MG63 (cell line): ENCODE data around the gene DNAL1. TPM values are rescaled to one million over a fixed set of nuclear protein-coding genes. Genes with fewer than 3 reads are reported as not detected.
A peak's percentile ranks its signal among the peaks of the same experiment; 100 is the strongest.

Experiments used
- DNase-seq: peaks from one replicate; pipeline ENCODE4 v3.0.0-alpha.2; 2020
- H3K27me3 ChIP-seq: fragments of 250-450 bp; sonication (Bioruptor Pico); 2 replicates; pipeline ENCODE4 v1.5.1; 2020; ENCODE audit warnings: mild to moderate bottlenecking, moderate library complexity
- H3K36me3 ChIP-seq: fragments of 250-450 bp; sonication (Bioruptor Pico); 2 replicates; pipeline ENCODE4 v1.5.1; 2020; ENCODE audit warnings: mild to moderate bottlenecking, moderate library complexity
- H3K4me3 ChIP-seq: fragments of 250-450 bp; sonication (Bioruptor Pico); 2 replicates; pipeline ENCODE4 v1.5.1; 2020; ENCODE audit warnings: mild to moderate bottlenecking, moderate library complexity
- H3K9me3 ChIP-seq: fragments of 250-450 bp; sonication (Bioruptor Pico); 2 replicates; pipeline ENCODE4 v1.5.1; 2020; ENCODE audit warnings: mild to moderate bottlenecking, moderate library complexity
- total RNA-seq: library from RNA; depleted of rRNA; stranded (reverse); fragments of >200 nt; shearing (Covaris generic); gene quantifications from 2 replicates; pipeline ENCODE4 v1.2.3, GENCODE V29; 2014; ENCODE audit warnings: low replicate concordance

The DNAL1 gene
- total RNA-seq, 1 experiment from 2014 or later = 7.0 TPM

GRCh38 chr14:73742520-73743238, 97.9 kb downstream of the DNAL1 start:
- Histone ChIP-seq H3K9me3 (no peaks in the 10 kb centered on the region), H3K27me3 (no peaks in the 10 kb centered on the region), H3K36me3 (peaks cover 8% of the 10 kb centered on the region), H3K4me3 (no peak overlapping the region)
- DNase-seq = no peak

DNA sequence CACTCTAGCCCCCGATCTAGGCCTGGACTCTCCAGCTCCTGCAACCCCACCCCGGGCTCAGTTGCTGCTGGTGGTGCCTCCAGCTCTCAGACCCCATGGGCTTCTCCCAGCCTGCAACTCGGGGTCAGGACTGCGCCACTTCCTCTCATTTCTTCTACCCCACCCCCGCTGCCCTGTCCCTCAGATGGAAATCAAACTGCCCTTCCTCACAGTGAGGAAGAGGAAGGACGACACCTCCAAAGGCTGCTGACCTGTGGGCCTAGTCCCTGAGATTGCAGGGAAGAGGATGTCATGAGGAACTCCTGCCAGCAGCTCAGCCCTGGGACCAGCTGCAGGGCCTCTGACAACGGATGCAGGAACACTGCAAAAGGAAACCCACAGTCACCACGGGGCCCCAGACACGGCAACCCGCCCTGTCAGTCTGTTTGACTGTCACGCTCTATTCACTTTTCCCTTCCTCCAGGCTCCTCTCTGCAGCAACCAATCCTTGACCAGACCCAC, 98.7 kb downstream of the DNAL1 start:
- Histone ChIP-seq H3K27me3 (no peaks in the 10 kb centered on the region), H3K36me3 (peaks cover 5% of the 10 kb centered on the region), H3K9me3 (no peaks in the 10 kb centered on the region), H3K4me3 (no peak overlapping the region)
- no peak for DNase-seq

DNA sequence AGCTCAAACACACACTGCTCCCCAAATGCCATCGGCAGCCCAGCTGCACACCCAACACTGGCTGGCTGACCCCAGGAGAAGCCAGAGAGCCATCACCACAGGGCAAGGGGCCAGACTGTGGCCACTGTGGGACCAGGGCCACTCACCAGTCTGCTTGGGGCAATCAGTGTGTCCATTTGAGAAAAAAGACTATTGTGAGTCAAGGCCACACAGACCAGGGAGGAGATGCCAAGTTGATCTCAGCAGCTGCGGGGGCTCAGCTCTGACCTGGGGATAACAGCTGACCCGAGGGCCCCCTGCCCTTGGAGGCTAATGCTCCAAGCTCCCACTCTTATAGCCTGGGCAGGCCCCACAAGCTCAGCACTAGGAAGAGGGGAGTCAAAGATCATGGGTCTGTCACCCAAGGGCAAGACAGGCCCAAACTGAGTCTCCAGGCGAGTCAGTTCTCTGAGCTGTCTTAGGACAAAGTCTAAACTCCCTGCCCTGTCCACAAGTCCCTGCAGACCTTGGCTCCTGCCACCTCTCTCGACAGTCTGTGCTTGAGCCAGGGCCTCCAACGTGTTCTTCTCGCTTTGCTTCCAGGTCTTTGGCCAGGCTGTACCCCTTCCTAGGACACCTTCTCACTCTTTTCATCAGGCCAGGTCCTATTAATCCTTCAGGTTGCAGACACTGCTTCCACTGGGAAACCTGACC, 99.5 kb downstream of the DNAL1 start:
- H3K4me3 ChIP-seq = no peak overlapping the region
- H3K36me3 ChIP-seq = no peaks in the 10 kb centered on the region
- DNase-seq = no peak
- no peaks in the 10 kb centered on the region for H3K9me3 ChIP-seq
- no peaks in the 10 kb centered on the region for H3K27me3 ChIP-seq

DNA sequence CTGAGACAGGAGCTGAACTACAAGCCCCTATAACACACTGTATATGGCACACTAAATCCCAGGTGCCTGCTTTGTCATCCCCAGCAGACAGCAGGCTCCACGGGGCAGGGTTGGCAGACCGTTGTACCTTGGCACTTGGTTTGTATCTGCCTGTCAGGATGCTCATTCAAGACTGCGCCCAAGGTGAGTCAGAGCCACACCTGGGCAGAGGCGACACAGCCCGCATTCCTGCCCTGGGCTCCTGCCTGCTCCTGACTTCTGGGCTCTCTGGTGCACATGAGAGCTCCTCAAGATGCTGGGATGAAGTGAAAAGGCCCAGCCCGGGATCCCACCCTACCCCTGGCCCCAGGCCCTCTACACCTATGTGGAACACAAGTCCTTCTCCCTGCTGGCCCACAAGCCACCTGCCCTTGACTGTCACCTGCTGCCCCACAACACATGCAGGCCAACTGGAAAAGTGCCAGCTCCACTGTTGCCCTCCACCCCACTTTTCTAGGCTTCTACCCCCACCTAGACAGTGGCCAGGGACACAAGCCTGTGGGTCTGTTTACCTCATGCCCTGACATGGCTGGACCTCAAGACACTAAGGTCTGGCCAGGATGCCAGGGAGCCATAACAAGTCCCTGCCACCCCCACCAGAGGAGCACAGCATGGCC, 100.2 kb downstream of the DNAL1 start:
- Histone ChIP-seq H3K9me3 (no peaks in the 10 kb centered on the region), H3K27me3 (no peaks in the 10 kb centered on the region), H3K4me3 (no peak overlapping the region), H3K36me3 (no peaks in the 10 kb centered on the region)
- no peak for DNase-seq

DNA sequence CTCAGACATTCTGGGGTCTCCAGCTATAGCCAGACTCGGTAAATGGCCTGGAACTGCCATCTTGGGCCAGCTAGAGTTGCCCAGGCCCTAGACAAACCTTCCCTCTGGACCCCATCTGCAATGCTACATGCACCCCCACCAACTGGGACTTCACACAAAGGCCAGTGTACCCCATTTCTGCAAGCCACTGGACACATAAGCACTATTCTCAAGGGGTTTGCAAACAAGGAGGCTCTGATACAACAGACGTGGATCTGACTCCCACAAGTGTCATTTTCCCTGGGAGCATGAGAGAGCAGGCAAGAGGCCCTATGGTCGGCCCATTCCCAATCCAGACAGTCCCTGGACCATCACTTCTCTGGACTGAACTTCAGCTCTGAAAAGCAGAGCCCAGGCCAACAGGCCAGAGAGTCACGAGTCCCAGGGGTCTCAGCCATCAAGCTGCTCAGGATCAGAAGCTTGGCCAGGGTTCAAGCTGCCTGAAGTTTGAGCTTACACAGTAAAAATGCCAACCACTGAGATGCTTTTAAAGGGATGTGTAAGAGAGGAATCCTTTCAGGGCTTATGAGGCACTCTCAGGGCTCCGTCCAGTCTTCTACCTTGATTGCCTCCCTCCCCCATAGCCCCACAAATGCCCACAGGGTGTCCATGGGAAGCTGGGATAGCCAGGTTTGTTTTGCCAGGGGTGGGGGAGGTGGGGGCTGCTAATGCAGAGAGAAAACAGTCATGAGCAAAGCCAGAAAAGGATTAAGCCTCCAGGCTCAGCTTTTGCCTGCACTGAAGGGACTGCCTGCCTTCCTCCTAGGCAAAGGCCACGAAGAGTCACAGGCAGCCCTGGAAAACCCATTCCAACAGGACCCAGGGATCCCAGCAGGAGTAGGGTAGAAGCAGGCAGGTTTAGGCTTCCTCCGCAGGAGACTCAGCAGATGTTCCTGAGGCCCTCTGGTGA, 101.1 kb downstream of the DNAL1 start:
- DNase-seq = no peak
- H3K4me3 ChIP-seq = no peak overlapping the region
- H3K9me3 ChIP-seq = no peaks in the 10 kb centered on the region
- no peaks in the 10 kb centered on the region for H3K36me3 ChIP-seq
- no peaks in the 10 kb centered on the region for H3K27me3 ChIP-seq

DNA sequence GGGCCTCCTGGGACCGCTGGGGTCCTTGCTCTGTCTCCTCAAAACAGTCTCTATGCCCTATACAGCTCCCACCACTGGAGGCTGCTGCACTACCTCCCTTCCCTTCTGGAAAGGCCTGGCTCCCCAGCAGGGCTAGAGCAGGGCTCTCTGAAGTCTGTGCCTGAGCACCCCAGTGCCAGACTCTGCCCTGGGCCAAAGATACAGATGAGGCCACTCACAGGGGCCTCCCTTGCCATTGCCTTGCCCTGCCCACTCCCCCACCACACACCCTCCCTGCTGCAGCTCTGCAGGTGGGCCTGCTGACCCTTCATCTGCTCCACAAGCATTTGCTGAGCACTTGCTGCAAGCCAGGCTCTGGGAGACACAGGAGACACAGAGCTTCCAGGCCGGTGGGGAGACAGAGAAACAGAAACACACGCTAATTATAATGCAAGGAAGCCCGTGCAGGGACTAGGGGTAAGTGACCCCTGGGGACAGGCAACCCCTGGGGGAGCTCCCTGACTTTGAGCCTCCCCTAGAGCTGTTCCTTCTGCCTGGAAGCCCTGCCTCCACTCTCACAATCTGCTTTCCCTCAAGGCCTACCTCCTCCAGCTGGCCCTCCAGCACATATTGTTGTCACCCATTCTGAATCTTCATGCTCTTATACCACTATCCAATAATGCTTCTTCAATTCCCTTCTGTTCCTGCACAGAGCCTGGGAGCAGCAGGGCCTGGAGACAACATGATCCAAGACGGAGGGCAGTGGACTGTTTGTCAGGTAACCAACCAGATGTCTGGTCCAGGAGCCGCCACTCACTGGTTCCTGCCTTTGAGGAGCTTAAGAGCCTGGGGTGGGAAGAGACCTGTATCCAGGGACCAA, 102.0 kb downstream of the DNAL1 start:
- no peak overlapping the region for H3K4me3 ChIP-seq
- no peaks in the 10 kb centered on the region for H3K27me3 ChIP-seq
- no peak for DNase-seq
- H3K36me3 ChIP-seq = no peaks in the 10 kb centered on the region
- H3K9me3 ChIP-seq = no peaks in the 10 kb centered on the region

- H3K4me3 ChIP-seq = no peak overlapping the region
- no peaks in the 10 kb centered on the region for H3K36me3 ChIP-seq
- no peaks in the 10 kb centered on the region for H3K27me3 ChIP-seq
- H3K9me3 ChIP-seq = no peaks in the 10 kb centered on the region
- DNase-seq = no peak
Observed at GRCh38 chr14:73747379-73748211, 102.8 kb downstream of the DNAL1 start.

DNA sequence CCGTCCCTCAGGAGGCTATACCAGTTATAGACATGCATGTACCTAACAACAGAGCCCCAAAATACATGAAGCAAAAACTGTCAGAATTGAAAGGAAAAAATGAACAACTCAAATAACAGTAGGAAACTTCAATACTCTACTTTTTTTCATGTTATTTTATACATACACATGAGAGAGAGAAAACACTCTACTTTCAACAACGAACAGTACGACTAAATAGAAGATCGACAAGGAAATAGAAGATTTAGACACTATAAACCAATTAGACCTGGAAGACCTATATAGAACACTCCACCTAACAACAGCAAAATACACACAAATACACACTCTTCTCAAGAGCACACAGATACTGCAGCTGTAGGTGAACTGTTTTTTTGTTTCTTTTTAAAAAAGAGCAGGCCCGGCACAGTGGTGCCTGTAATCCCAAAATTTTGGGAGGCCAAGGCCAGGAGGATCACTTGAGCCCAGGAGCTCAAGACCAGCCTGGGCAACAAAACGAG, 104.1 kb downstream of the DNAL1 start:
- Histone ChIP-seq H3K9me3 (no peaks in the 10 kb centered on the region), H3K27me3 (no peaks in the 10 kb centered on the region), H3K4me3 (no peak overlapping the region), H3K36me3 (no peaks in the 10 kb centered on the region)
- no peak for DNase-seq

DNA sequence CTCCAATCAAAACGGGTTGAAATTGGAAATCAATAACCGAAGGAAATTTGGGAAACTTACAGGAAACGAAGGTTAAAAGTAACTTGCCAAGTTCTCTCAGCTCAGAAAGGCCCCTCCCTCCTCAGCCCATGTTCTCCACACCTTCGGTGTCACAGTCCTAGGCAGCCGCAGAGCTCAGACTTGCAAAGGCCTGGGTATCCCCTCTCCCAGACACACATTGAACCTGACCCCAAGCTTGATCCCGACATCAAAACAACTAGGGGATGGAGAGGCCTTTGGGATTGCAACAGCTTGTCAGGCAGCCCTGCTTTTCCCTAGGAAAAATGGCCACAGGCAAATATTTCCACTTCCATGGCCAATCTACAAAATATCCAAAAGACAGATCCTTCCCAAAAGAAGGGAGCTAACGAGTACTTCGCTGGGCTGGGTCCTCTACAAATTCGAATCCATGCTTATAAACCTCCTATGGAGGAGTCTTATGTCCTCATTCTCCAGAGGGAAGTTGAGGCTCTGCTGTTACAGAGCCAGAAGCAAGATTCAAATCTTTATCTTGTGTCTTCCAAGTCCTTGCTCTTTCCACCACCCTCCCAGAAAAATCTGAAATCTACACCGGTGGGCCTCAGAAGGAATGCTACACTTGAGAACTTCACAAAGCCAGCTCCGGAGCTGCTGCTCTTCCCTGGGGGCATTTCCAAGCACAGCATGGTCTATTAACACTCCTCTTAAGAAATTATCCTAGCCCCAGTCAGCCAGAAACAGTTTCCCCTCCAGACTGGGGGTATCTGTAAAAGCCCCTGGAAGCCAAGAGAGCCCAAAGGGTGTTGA, 105.1 kb downstream of the DNAL1 start:
- H3K27me3 ChIP-seq = no peaks in the 10 kb centered on the region
- no peak for DNase-seq
- H3K36me3 ChIP-seq = no peaks in the 10 kb centered on the region
- no peaks in the 10 kb centered on the region for H3K9me3 ChIP-seq
- no peak overlapping the region for H3K4me3 ChIP-seq

DNA sequence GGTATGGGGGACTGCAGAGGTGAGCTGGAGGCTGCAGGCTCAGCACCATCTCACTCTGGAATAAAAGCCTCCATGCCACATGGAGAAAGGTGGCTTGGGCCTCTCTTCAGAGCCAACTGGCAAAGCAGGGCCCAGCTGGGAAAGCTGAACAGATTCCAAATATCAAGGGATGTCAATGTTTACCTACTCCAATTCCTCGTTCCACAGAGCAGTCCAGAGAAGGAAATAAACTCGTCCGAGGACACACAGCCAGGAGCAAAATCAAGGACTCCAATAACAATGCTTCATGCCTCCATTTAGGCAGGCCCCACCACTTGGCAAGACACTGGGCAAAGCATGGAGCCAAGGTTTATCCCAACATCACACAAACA, 105.7 kb downstream of the DNAL1 start:
- Histone ChIP-seq H3K9me3 (no peaks in the 10 kb centered on the region), H3K27me3 (no peaks in the 10 kb centered on the region), H3K36me3 (no peaks in the 10 kb centered on the region), H3K4me3 (no peak overlapping the region)
- DNase-seq = no peak

DNA sequence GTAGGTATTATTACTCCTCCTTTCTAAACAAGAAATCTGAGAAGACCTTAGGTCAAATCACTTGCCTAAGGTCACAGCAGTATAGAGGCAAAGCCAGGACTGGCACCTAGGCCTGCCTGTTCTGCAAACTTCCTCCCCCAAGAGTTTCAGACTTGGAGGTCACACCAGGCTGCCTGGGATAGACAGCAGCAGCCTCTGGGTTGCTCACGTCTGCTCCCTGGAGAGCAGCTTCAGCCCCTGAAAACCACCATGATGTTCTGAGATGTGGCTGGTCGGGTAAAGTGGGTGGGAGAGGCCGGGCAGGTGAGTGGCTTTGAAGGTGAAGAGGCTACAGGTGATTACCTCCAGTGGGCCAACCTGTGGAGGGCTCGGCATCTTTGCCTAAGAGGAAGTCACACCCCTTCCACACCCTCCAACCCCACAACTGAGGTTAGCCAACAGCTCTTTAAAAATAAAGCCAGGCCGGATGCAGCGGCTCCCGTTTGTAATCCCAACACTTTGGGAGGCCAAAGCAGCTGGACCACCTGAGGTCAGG, 106.4 kb downstream of the DNAL1 start:
- Histone ChIP-seq H3K9me3 (no peaks in the 10 kb centered on the region), H3K36me3 (peaks cover 5% of the 10 kb centered on the region; the same call in 1 of the 2 replicates), H3K27me3 (no peaks in the 10 kb centered on the region), H3K4me3 (no peak overlapping the region)
- DNase-seq = no peak

GRCh38 chr14:73752297-73752992, 107.7 kb downstream of the DNAL1 start:
- Histone ChIP-seq H3K36me3 (peaks cover 5% of the 10 kb centered on the region; the same call in 1 of the 2 replicates), H3K9me3 (no peaks in the 10 kb centered on the region), H3K4me3 (no peak overlapping the region), H3K27me3 (no peaks in the 10 kb centered on the region)
- DNase-seq = peak; percentile 94
